Muscle layer of duodenum (tissue), 2 donors: ENCODE measurements around the gene ASCC2.
"Not testable (repeated sequence)": the region's sequence is repeated elsewhere in the genome, so short reads cannot be mapped to it uniquely, and the experiment has no call there.

Experiments
- H3K27ac ChIP-seq: one replicate; pipeline ENCODE4 v1.7.0; 2013; ENCODE audit warnings: mild to moderate bottlenecking, low read length
- H3K27me3 ChIP-seq: one replicate; pipeline ENCODE4 v1.7.0; 2013; ENCODE audit warnings: low read depth, mild to moderate bottlenecking, control low read depth, low read length
- H3K36me3 ChIP-seq, 2 donors: one replicate each; pipeline ENCODE4 v1.7.0; 2013; ENCODE audit warnings: low read length in 2 of 2, control low read depth in 1 of 2, mild to moderate bottlenecking in 1 of 2; ENCODE audit not compliant: insufficient read depth in 2 of 2, control insufficient read depth in 1 of 2
- H3K4me1 ChIP-seq, 2 donors: one replicate each; pipeline ENCODE4 v1.7.0; 2013; ENCODE audit warnings: low read length in 2 of 2, mild to moderate bottlenecking in 2 of 2, control low read depth in 1 of 2, moderate library complexity in 1 of 2; ENCODE audit not compliant: insufficient read depth in 2 of 2, control insufficient read depth in 1 of 2
- H3K4me3 ChIP-seq, 2 donors: one replicate each; pipeline ENCODE4 v1.7.0; 2013; ENCODE audit warnings: low read length in 2 of 2, low read depth in 1 of 2, mild to moderate bottlenecking in 1 of 2
- H3K9me3 ChIP-seq, 2 donors: one replicate each; pipeline ENCODE4 v1.7.0; 2013; ENCODE audit warnings: low read length in 2 of 2, control low read depth in 1 of 2, mild to moderate bottlenecking in 1 of 2; ENCODE audit not compliant: control insufficient read depth in 1 of 2
- donor health status: healthy.

ASCC2 gene

GRCh38 chr22:29831186-29831921, 6.7 kb downstream of the ASCC2 start:
- no peak overlapping the region for H3K27ac ChIP-seq
- H3K9me3 ChIP-seq: no peaks in the 10 kb centered on the region
- no peaks in the 10 kb centered on the region for H3K4me1 ChIP-seq
- H3K36me3 ChIP-seq: peaks cover 37 to 42% of the 10 kb centered on the region in 2 donors
- H3K4me3 ChIP-seq: no peak overlapping the region
- H3K27me3 ChIP-seq: no peaks in the 10 kb centered on the region

- no peaks in the 10 kb centered on the region for H3K27me3 ChIP-seq
- no peaks in the 10 kb centered on the region for H3K9me3 ChIP-seq
- peaks cover 39 to 45% of the 10 kb centered on the region in 2 donors for H3K36me3 ChIP-seq
- H3K27ac ChIP-seq: no peak overlapping the region
- no peak overlapping the region for H3K4me3 ChIP-seq
- no peaks in the 10 kb centered on the region for H3K4me1 ChIP-seq
Measured at GRCh38 chr22:29830585-29830984, 7.5 kb downstream of the ASCC2 start.

DNA sequence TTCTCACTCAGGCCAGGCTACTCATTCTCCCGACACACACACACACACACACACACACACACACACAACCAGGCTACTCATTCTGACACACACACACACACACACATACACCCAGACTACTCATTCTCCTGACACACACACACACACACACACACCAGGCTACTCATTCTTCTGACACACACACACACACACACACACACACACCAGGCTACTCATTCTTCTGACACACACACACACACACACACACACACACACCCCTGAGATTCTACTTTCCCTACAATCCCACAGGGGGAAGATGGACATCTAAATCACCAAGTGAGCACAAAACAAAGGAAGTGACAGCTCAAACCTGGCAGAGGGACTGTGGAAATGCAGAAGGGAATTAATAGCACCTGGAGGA, 10.3 kb downstream of the ASCC2 start:
- H3K36me3 ChIP-seq: peaks cover 35 to 65% of the 10 kb centered on the region in 2 donors
- H3K4me3 ChIP-seq, H3K27ac ChIP-seq, H3K4me1 ChIP-seq, H3K9me3 ChIP-seq, H3K27me3 ChIP-seq: not testable (repeated sequence)

DNA sequence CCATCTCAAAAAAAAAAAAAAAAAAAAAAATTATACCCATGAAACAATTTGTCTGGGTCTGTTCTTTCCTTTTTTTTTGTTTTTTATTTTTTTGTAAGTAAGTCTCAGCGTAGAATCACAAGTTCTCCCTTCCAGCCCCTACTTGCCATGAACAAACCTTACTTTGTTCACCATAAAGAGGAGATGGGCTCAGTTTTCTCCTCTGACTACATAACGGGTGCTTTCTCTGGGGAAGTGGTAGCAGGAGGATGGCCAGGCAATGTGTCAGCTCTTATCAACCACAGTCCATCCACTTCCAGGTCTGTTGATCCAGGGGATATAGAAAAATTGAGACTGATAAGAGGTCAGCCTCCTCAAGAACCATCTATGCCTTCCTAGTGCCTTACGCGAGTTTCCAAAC, 11.0 kb downstream of the ASCC2 start:
- Histone ChIP-seq H3K27ac (no peak overlapping the region), H3K4me1 (peaks cover 0 to 3% of the 10 kb centered on the region in 2 donors), H3K36me3 (peaks cover 38 to 66% of the 10 kb centered on the region in 2 donors), H3K27me3 (no peaks in the 10 kb centered on the region), H3K4me3 (no peak overlapping the region), H3K9me3 (no peaks in the 10 kb centered on the region)

DNA sequence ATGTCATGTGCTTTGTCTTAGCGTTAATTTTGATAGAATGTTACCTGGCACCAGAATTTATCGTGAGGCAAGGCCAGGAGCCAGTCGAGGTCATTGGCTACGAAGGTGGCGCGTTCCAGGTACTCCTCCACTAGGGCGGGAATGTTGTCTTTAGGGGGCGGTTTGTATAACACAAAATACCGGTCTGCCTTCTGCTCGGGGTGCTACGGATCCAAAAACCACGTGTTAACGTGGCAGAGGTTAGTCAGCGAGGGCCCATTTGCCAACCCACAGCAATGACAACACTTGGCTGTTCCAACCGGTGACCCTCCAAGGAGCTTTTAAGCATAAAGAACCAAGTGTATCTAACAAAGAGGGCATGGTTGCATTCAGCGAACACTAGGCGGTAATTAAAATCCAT, 12.5 kb downstream of the ASCC2 start:
- no peak overlapping the region for H3K4me3 ChIP-seq
- no peaks in the 10 kb centered on the region for H3K27me3 ChIP-seq
- peaks cover 37 to 65% of the 10 kb centered on the region in 2 donors for H3K36me3 ChIP-seq
- no peaks in the 10 kb centered on the region for H3K9me3 ChIP-seq
- H3K27ac ChIP-seq: no peak overlapping the region
- H3K4me1 ChIP-seq: peaks cover 0 to 11% of the 10 kb centered on the region in 2 donors

GRCh38 chr22:29824677-29825076, 13.4 kb downstream of the ASCC2 start:
- H3K4me3 ChIP-seq: no peak overlapping the region
- H3K36me3 ChIP-seq: peaks cover 28 to 65% of the 10 kb centered on the region in 2 donors
- no peaks in the 10 kb centered on the region for H3K9me3 ChIP-seq
- H3K27ac ChIP-seq: no peak overlapping the region
- H3K27me3 ChIP-seq: no peaks in the 10 kb centered on the region
- peaks cover 0 to 11% of the 10 kb centered on the region in 2 donors for H3K4me1 ChIP-seq

- Histone ChIP-seq H3K27ac (peak overlapping the region; percentile 24), H3K27me3 (no peaks in the 10 kb centered on the region), H3K36me3 (peaks cover 27 to 76% of the 10 kb centered on the region in 2 donors), H3K4me3 (no peak overlapping the region), H3K9me3 (no peaks in the 10 kb centered on the region), H3K4me1 (peaks cover 0 to 11% of the 10 kb centered on the region in 2 donors)
Measured at GRCh38 chr22:29821291-29822016, 16.6 kb downstream of the ASCC2 start.

GRCh38 chr22:29820961-29821290, 17.1 kb downstream of the ASCC2 start:
- Histone ChIP-seq H3K27ac (peak overlapping the region; percentile 24), H3K36me3 (peaks cover 27 to 76% of the 10 kb centered on the region in 2 donors), H3K4me1 (peaks cover 0 to 16% of the 10 kb centered on the region in 2 donors), H3K4me3 (no peak overlapping the region), H3K27me3 (no peaks in the 10 kb centered on the region), H3K9me3 (no peaks in the 10 kb centered on the region)

DNA sequence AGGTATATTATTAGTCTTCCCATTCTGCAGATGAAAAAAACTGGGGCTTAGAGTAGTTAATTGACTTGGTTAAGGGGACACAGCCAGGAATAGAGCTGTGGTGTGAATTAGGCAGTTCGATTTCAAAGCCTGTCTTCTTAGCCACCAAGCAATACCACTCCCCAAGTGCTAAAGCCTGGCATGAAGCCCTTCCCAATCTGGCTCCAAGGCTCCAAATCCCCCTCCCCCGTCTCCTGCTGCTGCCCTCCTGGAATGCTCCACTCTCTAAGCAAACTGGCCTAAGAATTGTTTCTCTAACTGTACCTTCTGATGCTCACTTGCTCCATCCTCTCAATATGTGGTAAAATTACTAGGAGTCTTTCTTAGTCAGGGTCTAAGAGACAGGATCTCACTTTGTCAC, 18.6 kb downstream of the ASCC2 start:
- H3K36me3 ChIP-seq: peaks cover 22 to 68% of the 10 kb centered on the region in 2 donors

DNA sequence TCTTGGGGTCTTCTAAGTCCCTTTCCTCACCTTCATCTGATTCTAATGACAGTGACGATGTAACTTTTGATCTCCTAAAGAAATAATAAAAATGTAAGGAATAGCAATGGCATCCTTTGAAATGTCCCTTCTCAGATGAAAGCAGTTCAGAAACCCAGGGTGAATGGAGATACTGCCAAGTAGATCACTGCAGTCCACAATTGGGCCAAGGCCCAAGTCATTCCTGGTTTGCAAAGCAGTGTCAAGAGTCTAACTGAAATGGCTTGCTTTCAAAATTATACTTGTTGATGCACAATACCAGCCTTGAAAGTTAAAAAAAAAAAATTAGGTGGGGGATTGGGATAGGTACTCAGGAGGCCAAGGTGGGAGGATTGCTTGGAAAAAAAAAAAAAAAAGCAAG, 20.4 kb downstream of the ASCC2 start:
- Histone ChIP-seq H3K27me3 (no peaks in the 10 kb centered on the region), H3K27ac (no peak overlapping the region), H3K36me3 (peaks cover 34 to 72% of the 10 kb centered on the region in 2 donors), H3K4me1 (peaks cover 0 to 23% of the 10 kb centered on the region in 2 donors), H3K9me3 (no peaks in the 10 kb centered on the region), H3K4me3 (no peak overlapping the region)

More for the DNA sequence above, 18.6 kb downstream of the ASCC2 start:
- Histone ChIP-seq H3K4me3 (no peak overlapping the region), H3K27me3 (no peaks in the 10 kb centered on the region), H3K4me1 (peaks cover 0 to 20% of the 10 kb centered on the region in 2 donors), H3K27ac (no peak overlapping the region), H3K9me3 (no peaks in the 10 kb centered on the region)

DNA sequence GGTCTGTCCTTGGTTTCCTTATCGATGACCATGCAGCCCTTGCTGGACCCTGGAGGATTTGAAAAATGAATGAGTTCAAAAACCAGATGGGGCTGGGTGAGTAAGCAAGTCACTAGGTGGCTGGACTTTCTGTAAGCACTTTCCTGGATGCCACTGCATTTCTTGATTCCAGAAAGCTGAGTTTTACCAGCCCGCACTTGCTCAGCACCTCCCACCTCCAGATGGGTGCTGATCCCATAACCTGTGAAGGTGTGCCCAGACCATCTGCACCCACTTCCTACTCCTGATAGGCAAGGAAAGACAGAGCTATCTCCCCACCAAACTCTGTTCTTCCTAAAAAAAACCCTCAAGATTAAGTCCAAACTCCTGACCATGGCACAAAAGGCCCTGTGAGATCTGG, 21.1 kb downstream of the ASCC2 start:
- no peak overlapping the region for H3K4me3 ChIP-seq
- H3K27ac ChIP-seq: no peak overlapping the region
- H3K4me1 ChIP-seq: peaks cover 0 to 19% of the 10 kb centered on the region in 2 donors
- H3K27me3 ChIP-seq: no peaks in the 10 kb centered on the region
- H3K9me3 ChIP-seq: no peaks in the 10 kb centered on the region
- H3K36me3 ChIP-seq: peaks cover 37 to 74% of the 10 kb centered on the region in 2 donors
